GM19193 (cell line): Measurements from ENCODE around the gene EGR4.

Source experiments
- POLR2A ChIP-seq: IDR thresholded peaks from 4 replicates; pipeline ENCODE4 v1.6.1; 2011; ENCODE audit not compliant: insufficient read depth, insufficient read length; ENCODE audit errors: extremely low read depth

Gene EGR4

GRCh38 chr2:73293534-73294171 lies at the start of gene EGR4:
TSS of gene EGR4 (minus strand) at chr2:73293548. CDS start at chr2:73293317, 231 bp downstream.
- no peak for TF ChIP-seq POLR2A

GRCh38 chr2:73341039-73341438 lies 47.7 kb upstream of the EGR4 start:
- TF ChIP-seq POLR2A: no peak

- no peak for TF ChIP-seq POLR2A
Observed at GRCh38 chr2:73339201-73339600, 45.9 kb upstream of the EGR4 start.

- no peak for TF ChIP-seq POLR2A
Observed at GRCh38 chr2:73337828-73338227, 44.5 kb upstream of the EGR4 start.

- TF ChIP-seq POLR2A: no peak
Observed at GRCh38 chr2:73334620-73335019, 41.3 kb upstream of the EGR4 start.

- no peak for TF ChIP-seq POLR2A
Observed at GRCh38 chr2:73334045-73334444, 40.7 kb upstream of the EGR4 start.

GRCh38 chr2:73333564-73333963 lies 40.2 kb upstream of the EGR4 start:
- no peak for TF ChIP-seq POLR2A

GRCh38 chr2:73324126-73324725 lies 30.9 kb upstream of the EGR4 start:
- TF ChIP-seq POLR2A: no peak

- no peak for TF ChIP-seq POLR2A
Observed at GRCh38 chr2:73323551-73323950, 30.2 kb upstream of the EGR4 start.

- TF ChIP-seq POLR2A: no peak
Observed at GRCh38 chr2:73314441-73314840, 21.1 kb upstream of the EGR4 start.

GRCh38 chr2:73307720-73308119 lies 14.4 kb upstream of the EGR4 start:
- no peak for TF ChIP-seq POLR2A

GRCh38 chr2:73301636-73302035 lies 8.3 kb upstream of the EGR4 start:
- no peak for TF ChIP-seq POLR2A

GRCh38 chr2:73300926-73301325 lies 7.6 kb upstream of the EGR4 start:
- no peak for TF ChIP-seq POLR2A

GRCh38 chr2:73297586-73297985 lies 4.2 kb upstream of the EGR4 start:
- no peak for TF ChIP-seq POLR2A

- no peak for TF ChIP-seq POLR2A
Observed at GRCh38 chr2:73297151-73297559, 3.8 kb upstream of the EGR4 start.

GRCh38 chr2:73295751-73296400 lies 2.5 kb upstream of the EGR4 start:
- no peak for TF ChIP-seq POLR2A

- TF ChIP-seq POLR2A: no peak
Observed at GRCh38 chr2:73294239-73294638, 891 bp upstream of the EGR4 start.

GRCh38 chr2:73292906-73293533 lies 328 bp downstream of the EGR4 start:
- no peak for TF ChIP-seq POLR2A
